Left ventricle myocardium superior (tissue), 1 donor: ENCODE measurements around the gene UNC13D. TPM values are rescaled to one million over a fixed set of nuclear protein-coding genes. Genes with fewer than 3 reads are reported as not detected.
"Not testable (repeated sequence)": the region's sequence is repeated elsewhere in the genome, so short reads cannot be mapped to it uniquely, and the experiment has no call there.

Experiments
- ATAC-seq: fragments of 200-7000 bp; cut with Tn5 transposase; one replicate; pipeline ENCODE4 v1.9.1; 2020; ENCODE audit warnings: mild to moderate bottlenecking, moderate library complexity
- DNase-seq: peaks from one replicate; pipeline ENCODE4 v3.0.0-alpha.2; 2020
- intact Hi-C: fragments of 100-400 bp; cut with micrococcal nuclease; formaldehyde crosslinking; loops from one replicate; pipeline ENCODE4 v1.11.0; 2022
- total RNA-seq: library from RNA; stranded (reverse); fragmentation: NEBNext Ultra II Directional; extraction: Animal tissue kit (Norgen Biotek cat#: 25700); gene quantifications from one replicate; pipeline ENCODE4 v1.2.1, GENCODE V29; 2021
- donor health status: DM: no; HTN: yes; CAD: no; lungs with severe emphysema.

Gene UNC13D
- total RNA-seq, 1 donor from 2014 or later, result 8.6 TPM

DNA sequence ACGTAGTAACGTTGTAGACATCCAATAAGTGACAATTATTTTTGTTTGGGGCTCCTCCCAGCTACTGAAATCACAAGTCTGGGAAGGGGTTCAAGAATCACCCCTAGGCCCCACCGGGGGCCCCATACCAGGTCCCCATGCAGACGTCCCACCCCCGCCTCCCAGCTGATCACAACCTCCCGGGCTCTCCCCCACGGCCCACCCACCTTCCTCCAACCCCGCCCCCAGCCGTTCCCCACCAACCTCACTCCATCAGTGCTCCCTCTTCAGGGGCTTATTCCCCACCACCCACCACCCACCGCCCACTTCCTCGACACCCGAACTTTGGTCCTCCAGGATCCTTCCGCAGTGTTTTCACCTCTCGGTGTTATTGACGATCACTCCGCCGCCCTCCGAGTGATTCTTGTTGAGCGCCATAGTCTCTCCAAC, 10.7 kb upstream of the UNC13D start:
- DNase-seq (peak; percentile 62), ATAC-seq (peak; percentile 19)
- intact Hi-C loops, result no loop called here

DNA sequence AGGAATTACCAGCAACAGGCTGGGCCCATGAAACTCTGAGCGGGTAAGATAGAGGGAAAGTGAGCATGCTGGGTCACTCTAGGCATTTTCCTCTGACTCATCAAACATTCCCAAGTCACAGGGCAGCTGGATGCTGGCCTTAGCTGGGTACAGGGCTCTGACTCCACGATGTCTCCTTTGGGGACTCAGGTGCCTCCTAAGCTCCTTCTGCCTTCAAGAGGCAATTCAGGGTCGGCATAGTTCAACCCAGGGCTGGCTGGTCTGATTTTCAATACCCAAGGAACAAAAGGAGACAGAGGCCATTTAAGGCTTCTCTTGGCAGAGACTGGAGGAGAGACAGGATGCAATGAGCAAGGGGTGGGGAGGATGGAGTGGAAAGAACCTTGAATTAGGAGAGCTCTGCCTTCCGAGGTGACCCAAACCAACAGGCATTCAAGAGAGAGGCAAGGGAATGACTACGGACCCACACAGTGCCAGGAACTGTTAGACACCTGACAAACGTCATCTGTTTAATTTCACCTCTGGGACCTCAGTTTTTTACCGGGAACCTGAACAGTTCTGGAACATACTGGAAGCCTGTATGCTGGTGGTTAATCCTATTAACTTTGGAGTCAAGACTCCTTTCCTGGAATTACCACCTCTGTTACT, 10.0 kb upstream of the UNC13D start:
- intact Hi-C loops, result no loop called here
- peak; percentile 29 for DNase-seq
- no peak for ATAC-seq

DNA sequence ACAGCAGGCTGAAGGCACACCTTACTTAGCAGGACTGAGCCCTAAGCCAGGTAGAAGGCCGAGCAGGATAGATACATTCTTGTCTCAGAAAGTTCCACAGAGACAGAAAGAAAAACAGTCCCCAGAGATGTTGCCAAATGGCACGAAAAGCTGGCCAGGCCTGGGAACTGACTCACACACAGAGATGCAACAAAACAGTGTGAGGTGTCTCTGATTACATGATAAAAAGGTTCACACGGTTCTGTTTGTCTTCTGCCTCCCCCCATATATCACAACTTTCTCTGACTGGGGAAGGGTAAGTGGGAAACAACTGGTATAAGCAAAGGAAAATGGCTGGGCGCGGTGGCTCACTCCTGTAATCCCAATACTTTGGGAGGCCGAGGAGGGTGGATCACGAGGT, 9.2 kb upstream of the UNC13D start:
- intact Hi-C loops, result no loop called here
- ATAC-seq (no peak), DNase-seq (no peak)

DNA sequence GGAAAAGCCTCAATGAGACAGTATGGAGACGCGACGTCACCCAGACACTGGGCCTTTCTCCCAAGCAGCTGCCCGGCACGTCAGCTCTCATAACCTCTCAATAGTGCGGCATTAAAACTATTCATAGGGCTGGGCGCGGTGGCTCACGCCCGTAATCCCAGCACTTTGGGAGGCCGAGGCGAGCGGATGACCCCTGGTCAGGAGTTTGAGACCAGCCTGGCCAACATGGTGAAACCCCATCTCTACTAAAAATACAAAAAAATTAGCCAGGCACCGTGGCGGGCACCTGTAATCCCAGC, 7.4 kb upstream of the UNC13D start:
- intact Hi-C loops, ATAC-seq: not testable (repeated sequence)
- peak; percentile 23 for DNase-seq

DNA sequence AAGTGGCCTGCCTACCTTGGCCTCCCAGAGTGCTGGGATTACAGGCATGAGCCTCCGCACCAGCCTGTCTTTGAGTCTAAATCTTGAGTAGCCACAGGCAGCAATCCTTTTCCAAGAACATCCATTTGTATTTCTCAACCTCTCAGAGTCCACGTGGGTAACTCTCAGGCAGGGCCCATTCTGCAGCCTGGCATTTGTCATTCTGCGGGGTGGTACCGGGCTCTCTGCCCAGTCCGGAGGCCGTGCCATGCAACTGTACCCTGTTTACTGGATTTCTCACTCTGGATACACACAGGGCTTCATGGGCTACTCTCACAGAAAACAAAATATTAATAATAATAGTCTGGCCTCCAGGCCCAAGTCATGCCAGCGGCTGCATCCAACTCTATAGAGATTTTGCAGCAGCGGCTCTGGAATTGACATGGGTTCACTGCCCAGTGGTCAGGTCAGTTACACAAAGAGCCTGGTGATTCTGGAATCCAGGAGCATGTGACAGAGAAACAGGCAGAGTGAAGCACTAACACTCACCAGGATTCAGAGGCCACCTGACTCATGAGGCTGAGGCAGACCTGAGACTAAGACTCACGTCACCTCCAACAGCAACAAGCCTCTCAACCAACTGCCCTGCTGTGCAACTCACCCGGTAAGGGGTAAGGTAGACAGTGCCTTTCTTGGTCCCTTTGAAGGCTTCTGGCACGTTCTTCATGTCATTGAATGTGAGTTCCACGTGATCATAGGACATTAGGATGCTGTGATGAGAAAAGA, 6.9 kb upstream of the UNC13D start:
- intact Hi-C loops, result no loop called here
- peak; percentile 72 for DNase-seq
- ATAC-seq, result peak; percentile 11

DNA sequence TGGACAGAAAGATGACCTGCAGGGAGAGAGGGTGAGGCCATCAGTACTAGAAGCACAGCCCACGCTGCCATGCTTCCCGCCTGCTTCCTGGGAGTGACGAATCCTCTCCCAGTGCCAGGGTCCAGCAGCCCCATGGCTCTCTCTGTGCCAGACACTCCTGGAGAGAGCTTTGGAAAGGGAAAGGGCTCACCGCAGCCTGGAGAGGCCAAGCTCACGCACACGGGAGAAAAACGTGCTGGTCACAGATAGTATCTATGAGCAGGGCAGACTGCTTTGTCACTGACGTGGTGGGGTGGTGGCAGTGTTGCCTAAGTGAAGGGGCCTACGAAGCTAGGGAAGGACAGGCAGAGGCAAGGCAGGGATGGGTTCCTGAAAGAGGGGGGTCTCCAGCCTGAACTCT, 5.5 kb upstream of the UNC13D start:
- DNase-seq (peak; percentile 25), ATAC-seq (no peak)
- intact Hi-C loops, result no loop called here

DNA sequence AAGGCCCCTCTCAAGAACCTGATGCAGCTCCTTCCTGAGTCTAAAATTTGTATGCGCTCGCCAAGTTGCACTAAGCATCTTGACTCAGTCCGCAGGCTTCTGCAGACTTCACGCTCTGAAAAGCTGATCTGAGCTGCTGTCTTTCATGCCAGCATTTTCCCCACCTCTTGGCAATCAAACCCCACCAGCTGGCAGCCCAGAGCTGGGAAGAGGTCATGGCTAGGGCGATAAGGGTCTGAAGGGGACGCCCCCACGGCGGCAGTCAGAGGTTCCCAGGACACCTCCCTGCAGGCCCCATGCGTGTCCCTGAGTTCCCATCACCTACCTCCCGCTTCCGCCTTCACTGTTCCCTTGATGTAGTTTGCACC, 5.1 kb upstream of the UNC13D start:
- intact Hi-C loops, result no loop called here
- DNase-seq, result no peak
- ATAC-seq, result no peak

DNA sequence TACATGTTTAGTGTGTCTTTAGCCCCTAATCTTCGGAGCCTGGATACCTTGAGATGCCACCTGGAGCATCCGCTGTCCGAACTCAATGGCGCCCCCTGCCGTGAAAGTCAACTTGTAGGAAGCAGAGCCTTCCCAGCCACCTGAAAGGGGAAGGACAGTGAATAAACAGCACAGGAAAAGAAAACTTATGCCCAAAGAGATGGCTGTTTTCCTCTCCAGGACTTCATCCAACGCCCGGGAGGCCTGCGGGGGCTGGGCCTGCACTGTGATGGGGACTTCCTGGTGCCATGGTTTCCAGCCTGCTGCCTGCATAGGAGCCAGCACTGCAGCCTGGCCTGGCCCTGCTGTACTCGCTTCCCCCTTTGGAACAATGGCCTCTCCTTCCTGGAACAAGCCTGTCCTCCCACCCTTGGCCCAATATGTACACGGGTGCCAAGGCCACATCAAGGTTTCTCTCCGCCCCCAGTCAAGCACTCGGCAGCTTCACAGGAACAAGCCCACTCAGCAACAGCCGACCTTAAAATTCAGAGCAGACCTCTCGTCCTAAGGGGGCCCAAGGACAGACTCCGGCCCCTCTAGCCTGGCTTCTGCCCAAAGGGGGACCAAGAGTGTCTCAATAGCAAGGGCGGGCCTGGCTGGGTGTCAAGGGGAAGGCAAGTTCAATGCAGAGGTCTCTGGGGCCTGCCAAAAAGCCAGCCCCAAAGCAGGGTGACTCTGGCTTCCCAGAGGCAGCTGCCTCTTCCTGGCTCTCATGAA, 4.5 kb upstream of the UNC13D start:
- peak; percentile 85 for DNase-seq
- intact Hi-C loops, result no loop called here
- peak; percentile 12 for ATAC-seq

DNA sequence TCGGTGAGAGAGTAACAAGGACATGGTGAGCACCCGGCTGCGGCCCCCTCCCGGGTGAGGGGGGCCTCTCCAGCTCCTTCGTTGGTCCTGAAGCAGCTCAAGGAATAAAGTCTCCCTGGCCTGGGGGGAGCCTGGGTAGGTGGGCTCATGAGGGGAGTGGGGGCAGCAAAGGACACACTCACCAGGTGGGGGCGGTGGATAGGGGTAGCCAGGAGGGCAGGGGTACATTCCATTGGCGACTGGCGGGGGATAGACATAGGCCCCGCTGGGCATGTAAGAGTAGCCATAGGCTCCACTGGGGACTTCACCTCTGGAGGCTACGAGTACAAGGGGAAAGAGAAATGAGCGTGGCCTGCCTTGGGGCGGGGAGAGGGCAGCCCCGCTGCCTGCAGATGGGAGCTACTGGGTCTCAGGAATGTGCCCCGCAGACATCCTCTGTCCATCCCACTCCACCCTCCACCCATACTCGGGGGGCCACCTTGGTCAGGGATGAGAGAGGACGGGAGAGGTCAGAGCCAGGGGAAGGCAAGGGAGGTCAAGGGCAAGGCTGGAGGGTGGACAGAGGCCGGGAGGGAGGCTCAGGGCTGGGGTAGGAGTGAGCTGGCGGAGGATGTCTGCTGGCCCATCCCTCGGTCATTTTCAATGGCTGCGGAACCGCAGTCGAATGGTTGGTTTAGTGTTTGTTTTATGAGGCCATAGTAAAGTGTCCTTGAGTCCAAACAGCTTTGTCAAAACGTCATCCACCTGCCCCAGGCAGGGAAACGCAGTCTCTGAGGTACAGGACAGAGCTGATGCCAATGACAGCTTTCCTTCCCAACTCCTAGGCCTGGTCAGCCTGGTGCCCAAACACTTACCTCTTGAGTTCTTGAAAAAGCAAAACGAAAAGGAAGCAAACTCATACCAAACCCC, 3.7 kb upstream of the UNC13D start:
- intact Hi-C loops, result no loop called here
- DNase-seq (peak; percentile 23), ATAC-seq (no peak)

DNA sequence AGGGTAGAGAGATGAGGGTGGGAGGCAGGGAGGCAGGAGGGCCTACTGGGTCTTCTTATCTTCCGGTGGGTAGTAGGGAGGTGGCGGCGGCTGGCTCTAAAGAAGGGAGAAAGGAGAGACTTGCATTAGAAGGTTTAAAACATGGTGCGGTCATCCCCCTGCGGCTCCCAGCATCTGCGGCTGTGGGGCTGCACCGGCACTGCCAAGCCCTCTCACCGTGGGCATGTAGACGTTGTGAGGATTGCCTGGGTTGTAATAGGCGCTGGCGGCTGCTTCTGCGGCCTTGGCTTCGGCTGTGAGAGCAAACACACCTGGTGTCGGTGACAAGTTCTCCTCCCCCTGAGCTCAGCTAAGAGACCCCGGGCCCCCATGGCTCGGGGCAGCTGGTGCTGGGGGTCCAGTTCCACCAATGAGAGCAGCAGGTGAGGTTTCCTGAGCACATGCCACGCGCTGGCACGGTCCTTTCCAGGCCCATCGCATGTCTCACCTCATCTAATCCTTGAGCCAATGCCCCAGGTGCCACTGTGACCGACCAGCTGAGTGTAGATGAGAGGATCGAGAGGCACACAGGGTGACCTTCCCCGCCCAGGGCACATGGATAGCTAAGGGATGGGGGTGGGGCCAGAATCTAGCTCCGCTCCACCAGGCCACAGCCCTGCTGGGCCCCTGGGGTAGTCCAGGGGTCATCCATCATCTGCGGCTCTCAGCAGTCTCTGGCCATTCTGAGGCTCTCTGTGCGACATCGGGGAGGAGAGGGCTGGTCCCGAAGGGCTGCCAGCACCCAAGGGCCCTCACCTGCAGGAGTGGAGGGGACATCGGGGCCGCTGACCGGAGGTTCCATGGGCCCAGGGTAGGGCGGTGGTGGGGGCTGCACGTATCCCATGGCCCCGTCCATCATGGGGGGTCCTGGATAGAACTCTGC, 2.7 kb upstream of the UNC13D start:
- no peak for ATAC-seq
- peak; percentile 29 for DNase-seq
- intact Hi-C loops, result no loop called here

DNA sequence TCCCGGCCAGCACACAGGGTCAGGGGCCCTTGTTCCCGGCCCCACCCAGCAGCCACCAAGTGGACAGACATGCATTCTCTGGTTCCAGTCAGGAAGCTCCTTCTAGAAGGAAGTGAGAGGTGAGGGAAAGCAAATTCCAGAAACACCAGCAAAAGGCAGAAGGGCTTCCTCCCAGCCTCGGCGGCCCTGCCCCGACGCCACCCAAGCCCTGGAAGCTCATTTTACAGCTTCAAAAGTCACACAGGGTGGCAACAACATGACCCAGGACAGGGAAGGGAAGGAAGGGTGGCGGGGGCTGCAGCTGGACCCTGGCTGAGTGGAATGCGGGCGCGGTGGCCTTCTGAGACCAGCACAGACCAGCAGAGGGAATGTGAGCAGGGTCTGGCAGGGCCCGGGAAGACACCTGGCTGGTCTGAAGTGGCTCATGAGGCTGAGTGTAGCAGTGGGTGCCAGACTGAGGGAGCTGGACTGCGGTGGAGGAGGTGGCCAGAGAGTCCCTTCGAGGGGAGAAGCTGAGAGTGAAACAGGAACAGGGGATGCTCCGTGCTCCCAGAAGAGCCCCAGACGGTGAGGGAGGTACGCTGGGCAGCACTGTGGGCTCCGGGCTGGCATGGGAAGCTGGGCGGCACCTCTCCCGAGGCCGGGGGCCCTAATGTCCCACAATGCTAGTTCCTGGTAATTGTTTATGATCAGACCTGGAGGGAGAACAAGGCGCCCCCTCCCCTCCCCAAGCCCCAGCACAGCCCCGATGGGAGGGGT, 1.9 kb upstream of the UNC13D start:
- DNase-seq (peak; percentile 34), ATAC-seq (no peak)
- intact Hi-C loops, result no loop called here

DNA sequence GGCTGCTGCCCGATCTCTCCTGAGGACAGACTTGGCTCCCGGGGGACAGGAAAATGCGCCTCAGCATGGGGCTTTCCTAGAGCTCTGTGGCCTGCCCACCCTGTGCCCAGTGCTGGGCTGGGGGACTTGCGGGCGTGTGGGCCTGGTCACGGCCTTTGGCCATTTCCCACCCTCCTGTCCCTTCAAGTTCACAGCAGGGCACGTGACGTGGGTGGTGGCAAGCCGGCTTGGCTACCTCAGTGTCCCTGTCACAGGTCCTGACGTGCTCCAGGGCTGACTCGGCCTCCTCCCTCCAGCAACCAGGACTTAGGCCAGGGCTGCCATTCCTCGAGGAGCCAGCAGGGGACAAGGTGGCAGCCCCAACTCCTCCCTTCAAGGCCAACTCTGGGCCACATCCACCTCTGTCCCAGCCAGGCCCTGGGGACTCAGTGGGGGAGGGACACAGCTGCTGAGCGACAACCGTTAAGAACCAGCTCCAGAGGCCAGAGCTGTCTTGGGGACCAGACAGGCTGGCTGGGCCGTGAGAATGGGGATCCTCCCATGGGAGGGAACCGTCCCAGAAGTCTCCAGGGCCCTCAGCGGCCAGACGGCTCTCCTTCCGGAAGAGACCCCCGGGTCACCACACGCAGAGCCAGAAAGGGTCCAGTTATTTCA, 981 bp upstream of the UNC13D start:
- ATAC-seq, result peak; percentile 78
- peak; percentile 87 for DNase-seq
- intact Hi-C loops, result no loop called here

DNA sequence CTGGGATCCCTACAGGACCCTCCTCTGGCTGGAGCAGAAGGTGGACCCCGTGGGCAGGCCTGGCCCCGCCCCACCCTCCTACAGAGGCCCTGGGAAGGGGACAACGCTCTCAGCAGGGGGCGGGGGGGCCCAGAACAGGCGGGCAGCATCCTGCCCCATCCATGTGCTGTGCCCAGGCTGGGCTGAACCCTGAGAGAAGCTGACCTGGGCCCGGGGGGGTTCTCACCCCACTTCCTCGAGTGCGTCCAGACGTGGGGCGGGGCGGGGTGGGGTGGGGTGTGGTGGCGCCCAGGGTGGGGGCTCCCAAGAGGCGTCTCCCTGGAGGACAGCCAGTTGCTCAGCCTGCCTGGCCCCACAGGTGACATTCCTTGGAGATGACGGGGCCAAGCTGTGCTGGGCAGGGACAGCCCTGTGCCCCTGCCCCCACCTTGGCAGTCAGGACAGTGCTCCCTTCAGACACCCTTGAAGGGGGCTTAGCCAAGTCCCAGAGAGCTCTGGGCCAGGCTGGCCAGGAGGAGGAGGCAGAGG, 390 bp upstream of the UNC13D start:
- peak; percentile 70 for ATAC-seq
- peak; percentile 63 for DNase-seq
- intact Hi-C loops, result no loop called here

DNA sequence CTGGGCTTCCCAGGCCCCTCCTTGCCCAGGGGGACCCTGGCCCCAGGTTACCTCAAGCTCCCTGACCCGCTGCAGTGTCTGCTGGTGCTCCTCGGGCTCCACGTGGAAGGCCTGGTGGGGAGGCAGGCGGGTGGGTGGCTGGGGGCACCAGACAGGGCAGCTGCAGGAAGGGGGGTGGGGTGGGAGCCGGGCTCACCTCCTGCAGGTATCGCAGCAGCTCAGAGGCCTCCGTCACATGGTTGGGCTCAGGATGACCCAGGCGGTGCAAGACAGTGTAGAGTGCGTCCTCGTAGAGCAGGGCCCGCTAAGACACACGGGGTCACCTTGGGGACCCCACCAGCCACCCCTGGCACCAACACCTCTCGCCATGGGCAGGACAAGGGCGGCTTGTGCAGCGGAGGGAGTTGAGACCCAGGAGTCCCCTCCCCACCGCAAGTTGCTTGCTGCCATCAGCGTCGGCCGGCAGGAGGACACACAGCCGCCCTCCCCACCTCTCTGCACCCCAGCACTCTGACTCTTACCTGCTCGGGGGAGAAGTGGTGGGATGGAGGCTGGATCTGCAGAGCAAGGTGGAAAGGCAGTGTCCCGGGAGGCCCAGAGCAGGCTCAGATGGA, 1.1 kb downstream of the UNC13D start:
- no peak for ATAC-seq
- intact Hi-C loops, result no loop called here
- DNase-seq, result peak; percentile 29

DNA sequence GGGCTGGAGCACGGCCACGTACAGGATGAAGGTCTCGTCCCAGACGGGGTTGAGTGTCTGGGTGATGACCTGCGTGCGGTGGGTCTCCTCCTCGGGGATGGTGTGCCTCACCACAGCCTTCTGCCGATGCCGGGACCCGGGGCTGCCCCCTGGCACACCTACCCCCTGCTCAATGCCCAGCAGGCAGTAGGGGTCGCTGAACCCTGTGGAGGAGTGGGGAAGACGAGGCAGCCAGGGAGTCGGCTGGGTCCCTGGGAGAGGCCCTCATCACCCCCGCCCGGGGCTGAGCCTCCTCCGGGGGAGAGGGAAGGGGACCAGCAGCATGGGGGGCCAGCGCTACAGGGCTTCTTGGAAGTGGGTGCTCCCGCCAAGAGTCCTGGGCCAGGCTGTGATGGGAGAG, 1.8 kb downstream of the UNC13D start:
- intact Hi-C loops, result no loop called here
- ATAC-seq, result no peak

DNA sequence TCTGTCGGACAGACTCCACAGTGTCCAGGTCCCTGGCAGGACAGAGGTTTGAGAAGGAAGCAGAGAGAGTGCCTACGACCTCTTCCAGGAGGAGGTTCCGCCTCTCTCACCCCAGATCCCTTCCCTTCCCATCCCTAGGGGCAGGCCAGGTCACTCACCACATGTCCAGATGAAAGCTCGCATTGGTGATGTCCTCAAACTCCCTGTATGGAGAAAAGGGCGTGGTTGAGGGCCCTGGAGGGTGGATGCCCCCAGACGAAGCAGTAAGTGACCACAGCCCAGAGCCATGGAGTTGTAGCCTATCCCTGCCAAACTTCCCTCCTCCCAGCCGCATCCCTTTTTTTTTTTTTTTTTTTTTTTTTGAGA, 3.4 kb downstream of the UNC13D start:
- no peak for DNase-seq
- ATAC-seq, result no peak
- intact Hi-C loops, result no loop called here

More for the DNA sequence above, 1.8 kb downstream of the UNC13D start:
- DNase-seq, result peak; percentile 27
